GM21390 (cell line): ENCODE data around the gene COA5.

Experiments used
- ATAC-seq: cut with Tn5 transposase; IDR thresholded peaks from one replicate; pipeline ENCODE4 v1.9.1; 2021; ENCODE audit not compliant: unreplicated experiment

The COA5 gene

GRCh38 chr2:98554116-98554861 lies 54.0 kb downstream of the COA5 start:
- no peak for ATAC-seq

- no peak for ATAC-seq
These were observed 55.7 kb downstream of the COA5 start for GRCh38 chr2:98552499-98553179.

GRCh38 chr2:98551316-98551715 lies 57.0 kb downstream of the COA5 start:
- no peak for ATAC-seq

- no peak for ATAC-seq
These were observed 58.1 kb downstream of the COA5 start for GRCh38 chr2:98550165-98550564.
